ELF-1 (cell line): ENCODE results near the gene UBXN10.

ENCODE experiments used
- DNase-seq: peaks from one replicate; pipeline ENCODE4 v3.0.0-alpha.2; 2016; ENCODE audit warnings: low read depth, low spot score

Gene UBXN10

DNA sequence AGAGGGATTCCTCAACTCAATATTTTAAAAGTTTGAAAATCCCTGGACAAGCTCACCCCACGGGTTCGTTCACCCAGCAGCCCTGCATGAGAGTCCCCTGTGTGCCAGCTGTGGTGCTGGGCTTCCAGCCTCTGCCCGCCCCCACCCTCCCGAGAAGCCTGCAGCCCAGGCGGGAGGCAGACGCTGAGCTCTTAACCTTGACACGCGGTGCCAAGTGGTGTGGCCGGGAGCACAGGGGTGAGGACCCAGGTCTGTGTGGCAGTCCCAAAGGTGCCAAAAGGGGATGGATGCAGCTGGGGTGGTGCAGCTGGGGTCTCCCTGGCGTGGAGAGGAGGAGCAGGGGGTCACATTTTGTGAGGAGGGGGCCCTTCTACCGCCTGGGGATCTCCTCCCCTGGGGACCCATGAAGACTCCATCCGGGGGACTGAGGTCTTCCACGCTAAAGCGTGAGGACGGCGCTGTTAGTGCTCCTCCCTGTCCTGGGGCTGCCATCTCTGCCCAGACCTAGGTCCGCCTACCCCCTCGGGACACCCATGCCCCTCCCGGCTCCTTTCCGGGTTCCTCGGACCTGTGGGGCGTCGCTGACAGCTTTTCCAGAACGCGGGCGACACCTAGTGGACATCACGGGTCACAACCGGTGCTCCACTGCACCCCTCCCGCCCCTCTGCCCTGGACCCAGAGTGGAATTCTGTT is 33.8 kb upstream of the UBXN10 start:
- peak; percentile 93 for DNase-seq

DNA sequence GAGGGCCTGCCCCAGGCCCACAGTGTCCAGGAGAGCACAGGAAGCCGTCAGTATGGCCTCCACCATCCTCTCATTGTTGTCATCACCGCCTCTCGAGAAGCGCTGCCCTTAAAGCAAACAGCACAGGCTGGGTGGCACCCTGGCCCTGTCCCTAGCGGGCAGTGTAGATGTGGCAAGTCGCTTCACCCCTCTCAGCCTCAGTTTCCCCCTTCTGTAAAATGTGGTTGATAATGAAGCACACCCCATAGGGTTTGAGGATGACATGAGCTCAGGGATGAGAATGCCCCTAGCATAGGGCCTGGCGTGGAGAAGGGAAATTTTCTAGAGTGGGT is 33.3 kb upstream of the UBXN10 start:
- no peak for DNase-seq

DNA sequence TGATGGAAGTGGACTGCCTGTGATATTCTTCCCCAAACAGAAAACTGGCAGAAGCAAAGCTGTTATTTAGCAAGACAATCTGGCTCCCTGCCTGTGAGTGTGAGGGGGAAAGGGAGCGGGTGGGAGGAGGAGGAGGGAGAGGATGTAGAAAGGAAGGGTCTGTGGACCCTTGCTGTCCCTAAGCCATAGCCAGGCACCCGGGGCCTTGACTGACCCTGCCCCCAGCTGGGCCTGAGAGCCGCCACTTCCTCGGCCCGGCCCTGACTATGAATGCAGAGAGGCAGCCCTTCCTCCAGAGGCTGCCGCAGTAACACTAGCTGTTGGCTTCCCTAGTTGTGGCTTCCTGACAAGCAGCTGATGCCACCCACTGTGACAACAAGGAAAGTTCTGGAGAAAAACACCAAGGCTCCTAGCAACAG is 32.9 kb upstream of the UBXN10 start:
- DNase-seq = peak; percentile 48

DNA sequence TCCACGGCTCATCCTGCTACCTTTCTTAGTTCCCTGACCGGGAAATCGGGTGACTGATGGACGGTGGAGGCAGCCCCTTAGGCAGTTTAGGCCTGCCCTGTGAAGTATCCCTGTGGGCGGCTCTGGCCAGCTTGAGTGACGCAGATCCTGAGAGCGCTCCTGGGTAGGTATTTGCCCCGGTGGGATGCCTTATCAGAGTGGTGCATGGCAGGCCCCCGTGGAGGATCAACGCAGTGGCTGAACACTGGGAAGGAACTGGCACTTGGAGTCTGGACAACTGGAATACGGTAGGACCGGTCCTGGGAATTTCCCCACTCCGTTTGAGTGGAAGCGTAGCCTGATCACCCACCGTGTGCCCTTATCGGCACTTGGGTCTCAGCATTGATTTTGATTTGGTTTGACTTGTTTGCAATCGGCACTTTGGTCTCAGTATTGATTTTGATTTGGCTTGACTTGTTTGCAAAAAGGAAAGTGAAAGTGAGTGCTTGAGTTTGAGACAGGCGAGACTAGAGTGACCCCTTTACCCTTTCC is 31.5 kb upstream of the UBXN10 start:
- DNase-seq = no peak

DNA sequence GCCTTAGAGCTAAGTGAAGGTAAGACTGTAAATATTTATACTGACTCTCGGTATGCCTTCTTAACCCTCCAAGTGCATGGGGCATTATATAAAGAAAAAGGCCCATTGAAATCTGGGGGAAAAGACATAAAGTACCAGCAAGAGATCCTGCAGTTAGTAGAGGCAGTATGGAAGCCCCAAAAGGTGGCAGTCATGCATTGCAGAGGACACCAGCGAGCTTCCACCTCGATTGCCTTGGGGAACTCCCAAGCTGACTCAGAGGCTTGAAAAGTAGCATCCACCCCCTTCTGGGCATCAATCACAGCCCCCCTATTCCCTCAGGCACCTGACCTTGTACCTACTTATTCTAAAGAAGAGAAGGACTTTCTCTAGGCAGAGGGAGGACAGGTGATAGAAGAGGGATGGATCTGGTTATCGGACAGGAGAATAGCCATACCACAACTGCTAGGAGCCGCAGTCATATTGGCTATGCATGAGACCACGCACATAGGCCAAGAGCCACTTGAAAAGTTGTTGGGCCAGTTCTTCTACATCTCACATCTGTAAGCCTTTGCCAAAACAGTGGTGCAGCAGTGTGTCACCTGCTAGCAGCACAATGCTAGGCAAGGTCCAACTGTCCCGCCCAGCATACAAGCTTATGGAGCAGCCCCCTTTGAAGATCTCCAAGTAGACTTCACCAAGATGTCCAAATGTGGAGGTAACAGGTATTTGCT is 27.4 kb upstream of the UBXN10 start:
- no peak for DNase-seq

DNA sequence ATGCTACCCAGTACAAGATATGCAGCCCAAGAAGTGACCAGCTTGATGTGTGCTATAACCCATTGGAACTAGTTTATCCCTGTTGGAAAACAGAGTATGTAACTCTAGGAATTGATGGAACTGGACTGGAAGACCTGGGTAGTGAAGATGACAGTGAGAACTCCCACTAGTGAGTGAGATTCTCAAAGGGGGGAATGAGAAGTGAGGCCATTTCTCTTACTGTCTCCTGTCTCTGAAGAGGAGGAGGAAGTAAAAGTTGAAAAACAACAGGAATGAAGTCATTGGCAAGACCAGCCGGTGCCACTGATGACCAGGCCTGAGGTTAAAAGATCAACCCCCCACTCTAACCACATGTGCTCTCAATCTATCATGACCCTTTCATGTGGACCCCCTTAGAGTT is 25.9 kb upstream of the UBXN10 start:
- DNase-seq = no peak

DNA sequence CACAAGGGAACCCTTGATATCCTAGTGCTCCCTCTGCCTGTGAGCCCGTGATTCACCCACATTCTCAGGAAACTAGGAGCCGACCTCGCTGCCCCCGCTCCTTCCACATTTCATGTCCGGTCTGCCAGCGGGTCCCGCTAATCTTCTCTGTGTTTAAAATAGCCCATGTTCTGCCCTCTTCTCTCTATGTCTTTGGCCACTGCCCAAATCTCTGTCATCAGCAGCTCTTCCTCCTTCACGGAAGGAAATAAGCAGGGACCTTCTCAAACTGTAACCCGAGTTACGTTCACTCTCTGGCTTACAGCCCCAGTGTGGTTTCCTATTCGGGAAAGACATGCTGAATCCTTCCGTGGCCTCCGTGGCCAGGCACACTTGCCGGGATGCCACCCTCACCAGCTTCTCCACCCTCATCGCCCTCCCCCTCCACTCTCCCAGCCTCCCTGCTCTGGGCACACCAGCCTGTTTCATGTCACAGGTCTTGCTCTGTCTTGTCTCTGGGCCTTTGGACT is 21.1 kb upstream of the UBXN10 start:
- no peak for DNase-seq

DNA sequence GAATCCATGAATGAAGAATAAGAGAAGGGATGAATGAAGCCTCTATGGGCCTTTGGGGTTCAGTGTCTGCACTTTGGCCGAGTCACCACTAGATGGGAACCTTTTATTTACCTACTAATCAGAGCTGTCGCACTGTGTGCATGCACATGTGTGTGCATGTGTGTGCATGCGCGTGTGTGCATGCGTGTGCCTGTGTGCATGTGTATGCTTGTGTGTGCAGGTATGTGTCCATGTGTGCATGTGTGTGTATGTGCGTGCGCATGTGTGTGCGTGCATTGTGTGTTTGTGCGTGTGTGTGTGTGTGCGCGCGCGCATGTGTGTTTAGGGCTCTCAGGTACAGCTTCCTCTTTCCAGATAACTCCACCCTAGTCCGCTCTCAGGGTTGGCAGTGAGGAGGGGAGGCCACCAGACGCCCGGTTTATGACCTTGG is 20.4 kb upstream of the UBXN10 start:
- DNase-seq = no peak

DNA sequence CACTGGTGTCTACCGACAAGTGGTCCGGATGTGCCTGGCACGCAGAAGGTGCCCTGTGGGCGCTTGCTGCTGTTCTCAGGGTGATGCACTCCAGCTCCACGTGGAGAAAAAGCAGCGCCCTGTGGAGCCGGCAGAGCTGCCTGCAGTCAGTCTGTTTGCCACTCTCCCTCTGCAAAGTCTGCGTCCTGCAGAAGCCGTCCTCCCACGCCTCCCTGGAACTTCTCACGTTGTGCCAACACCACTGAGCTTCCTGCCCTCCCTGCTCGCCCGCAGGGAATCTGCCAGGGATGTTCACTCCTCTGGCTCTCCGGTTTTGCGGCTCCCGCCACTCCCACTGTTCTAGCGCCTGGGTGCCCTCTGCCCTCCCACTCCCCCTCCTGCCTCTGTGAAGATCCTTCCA is 19.8 kb upstream of the UBXN10 start:
- DNase-seq = no peak

DNA sequence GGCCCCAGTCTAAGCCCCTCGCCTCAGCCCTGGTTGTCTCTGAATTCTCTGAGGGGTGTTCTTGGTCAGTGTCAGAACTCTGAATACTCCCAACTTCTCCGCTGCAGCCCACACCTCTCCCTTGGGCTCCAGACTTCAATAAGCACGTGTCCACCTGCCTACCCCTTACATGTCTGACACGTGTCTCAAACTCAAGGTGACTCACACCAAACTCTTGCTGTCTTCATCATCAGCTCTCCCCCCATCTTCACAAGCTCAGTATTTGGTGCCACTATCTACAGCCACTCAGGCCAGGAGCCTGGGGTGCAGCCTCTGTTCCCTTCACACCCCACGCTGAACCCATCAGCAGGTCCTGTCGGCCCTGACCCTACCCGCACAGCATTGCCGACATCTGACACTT is 18.8 kb upstream of the UBXN10 start:
- no peak for DNase-seq

DNA sequence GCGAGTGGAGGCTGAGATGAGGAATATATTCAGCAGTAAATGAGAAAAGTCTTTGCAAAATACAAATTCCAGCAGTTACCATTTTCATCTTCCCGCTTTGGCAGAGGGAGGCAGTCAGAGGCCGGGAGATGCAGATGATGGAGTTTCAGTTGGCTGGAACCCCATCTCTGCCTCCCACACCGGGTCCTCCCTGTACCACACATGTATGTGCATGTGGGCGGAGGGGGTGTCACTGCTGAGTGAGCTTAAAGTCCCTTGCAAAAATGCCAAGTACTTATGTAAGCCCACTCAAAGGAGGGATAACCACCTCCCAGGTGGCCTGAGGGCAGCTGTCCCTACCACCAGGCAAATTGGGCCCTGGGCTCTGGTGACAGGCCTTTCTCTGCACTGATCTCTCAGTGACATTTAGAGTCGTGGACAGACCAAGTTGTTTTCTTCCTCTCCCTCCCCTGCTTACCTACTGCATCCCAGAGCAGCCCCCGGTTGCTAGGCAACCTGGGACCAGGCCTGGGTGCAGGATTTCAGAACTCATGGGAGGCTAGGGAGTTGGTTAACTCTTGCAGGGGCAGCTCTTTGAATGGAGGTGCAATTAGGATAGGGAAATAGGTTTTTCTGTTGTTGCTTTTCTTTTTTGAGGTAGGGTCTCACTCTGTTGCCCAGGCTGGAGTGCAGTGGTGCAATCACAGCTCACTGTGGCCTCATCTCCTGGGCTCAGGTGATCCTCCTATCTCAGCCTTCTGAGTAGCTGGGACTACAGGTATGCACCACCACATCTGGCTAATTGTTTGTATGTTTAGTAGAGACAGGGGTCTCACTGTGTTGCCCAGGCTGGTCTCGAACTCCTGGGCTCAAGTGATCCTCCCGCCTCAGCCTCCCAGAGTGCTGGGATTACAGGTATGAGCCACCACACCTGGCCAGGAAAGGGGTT is 17.1 kb upstream of the UBXN10 start:
- DNase-seq = peak; percentile 20

DNA sequence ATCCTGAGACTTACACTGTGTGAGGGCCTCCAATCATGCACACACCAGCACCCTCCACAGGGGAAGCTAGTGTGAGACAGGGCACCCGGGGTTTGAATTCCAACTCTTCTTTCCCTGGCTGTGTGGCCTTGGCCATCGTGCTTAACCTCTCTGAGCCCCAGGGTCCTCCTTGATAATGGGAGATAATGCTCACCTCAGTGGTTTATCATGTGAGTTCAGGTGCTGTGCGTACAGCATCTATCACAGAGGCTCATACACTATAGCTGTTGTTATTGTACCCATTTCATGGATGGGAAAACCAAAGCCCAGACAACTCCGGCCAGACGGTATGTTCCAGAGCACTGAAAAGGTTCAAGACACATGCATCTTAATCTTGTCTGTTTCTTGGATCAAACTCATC is 16.0 kb upstream of the UBXN10 start:
- DNase-seq = no peak

DNA sequence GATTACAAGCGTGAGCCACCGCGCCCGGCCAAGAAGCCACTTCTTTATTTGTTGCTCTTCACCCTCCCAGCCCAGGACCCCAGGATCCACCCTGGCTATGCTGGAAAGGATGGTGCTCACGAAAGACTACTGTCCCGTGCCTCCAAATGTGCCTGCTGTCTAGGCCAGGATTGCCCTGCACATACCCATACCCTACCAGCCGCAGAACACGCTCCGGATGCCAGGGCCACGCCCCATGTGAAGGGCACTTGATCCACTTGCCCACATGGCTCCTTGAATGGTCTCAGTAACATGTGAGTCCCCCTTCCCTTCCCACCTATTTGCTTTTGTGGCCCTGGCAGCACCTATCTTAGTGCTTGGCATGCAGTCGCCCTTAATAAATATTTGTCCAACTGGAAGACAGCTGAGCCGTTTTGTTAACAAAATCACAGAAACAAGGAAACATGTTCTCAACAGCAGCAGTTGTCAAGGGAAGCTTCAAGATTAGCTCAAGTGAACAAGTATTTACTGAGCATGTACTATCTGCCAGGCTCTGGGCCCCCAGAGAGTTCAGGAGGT is 13.8 kb upstream of the UBXN10 start:
- no peak for DNase-seq

DNA sequence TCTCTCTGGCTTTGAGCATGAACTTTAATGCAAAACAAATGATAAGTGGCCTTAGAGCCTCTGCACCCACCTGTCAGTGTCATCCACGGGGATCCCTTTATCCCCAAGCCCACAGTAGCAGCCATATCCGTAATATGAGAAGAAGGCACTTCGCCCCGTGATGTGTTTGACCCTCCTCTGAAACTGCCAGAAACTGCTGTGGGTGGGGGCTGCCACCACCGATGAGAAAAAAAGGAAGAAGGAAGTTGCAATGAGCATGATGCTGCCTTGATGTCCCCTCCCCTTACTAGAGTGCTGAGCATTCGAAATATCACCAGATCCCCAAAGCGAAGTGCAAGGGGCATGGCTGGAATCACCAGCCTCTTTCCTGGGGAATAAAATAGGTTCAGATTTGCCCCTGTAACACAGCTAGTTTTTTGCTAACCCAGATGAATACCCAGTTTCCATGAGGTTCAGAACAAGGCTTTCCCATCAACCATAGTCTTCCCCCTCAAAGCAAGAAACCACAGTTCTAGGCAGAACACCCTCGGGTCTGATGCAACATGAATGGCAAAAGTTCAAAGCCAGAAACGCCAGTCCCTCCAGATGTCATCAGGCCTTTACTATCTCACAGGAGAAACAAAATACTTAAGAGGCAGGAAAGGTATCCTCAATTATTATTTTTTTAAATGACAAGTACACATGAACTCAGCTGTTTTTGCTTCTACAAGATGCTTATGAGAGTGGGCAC is 10.8 kb upstream of the UBXN10 start:
- no peak for DNase-seq

DNA sequence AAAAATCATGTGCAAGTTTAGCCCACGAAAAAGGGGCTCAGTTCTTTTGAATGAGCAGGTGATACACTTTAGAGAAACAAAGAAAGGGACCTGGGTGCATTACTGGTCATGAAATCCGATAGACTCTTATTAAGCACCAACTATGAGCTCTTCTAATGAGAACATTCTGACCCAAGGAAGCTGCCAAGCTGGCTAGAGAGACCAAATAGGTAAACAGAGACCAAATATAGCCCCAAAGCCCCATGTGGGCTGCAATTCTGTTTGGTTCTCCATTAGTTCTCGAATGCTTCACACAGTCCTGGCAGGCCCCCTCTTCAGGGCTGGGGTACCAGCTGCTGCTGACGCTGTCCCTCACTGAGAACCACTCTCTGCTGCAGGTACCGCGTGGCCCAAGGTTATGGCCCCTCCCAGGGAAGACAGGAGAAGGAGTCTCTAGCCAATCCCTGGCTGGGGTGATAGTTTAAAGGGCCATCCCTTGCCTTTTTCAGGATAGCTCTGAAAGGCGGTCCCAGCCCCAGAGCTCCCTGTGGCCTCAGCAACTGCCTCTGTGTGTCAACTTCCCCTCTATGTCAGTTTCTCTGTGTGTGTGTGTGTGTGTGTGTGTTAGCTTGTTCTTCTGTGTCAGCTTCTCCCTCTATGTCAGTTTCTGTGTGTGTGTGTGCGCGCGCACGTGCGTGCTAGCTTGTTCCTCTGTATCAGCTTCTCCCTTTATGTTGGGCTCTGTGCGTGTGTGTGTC is 7.1 kb upstream of the UBXN10 start:
- DNase-seq = no peak

DNA sequence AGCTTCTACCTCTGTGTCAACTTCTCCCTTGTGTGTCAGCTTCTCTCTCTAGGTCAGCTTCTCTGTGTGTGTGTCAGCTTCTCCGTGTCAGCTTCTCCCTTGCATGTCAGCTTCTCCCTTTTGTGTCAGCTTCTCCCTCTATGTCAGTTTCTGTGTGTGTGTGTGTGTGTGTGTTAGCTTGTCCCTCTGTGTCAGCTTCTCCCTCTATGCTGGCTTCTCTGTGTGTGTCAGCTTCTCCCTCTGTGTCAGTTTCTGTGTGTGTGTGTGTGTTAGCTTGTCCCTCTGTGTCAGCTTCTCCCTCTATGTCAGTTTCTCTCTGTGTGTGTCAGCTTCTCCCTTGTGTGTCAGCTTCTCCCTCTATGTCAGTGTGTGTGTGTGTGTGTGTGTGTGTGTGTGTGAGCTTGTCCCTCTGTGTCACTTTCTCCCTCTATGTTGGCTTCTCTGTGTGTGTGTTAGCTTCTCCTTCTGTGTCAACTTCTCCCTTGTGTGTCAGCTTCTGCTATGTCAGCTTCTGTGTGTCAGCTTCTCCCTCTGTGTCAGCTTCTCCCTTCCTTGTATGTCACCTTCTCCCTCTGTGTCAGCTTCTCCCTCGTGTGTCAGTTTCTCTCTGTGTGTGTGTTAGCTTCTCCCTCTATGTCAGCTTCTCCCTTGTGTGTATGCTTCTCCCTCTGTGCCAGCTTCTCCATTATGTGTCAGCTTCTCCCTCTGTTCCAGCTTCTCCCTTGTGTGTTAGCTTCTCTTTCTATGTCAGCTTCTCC is 6.3 kb upstream of the UBXN10 start:
- no peak for DNase-seq

DNA sequence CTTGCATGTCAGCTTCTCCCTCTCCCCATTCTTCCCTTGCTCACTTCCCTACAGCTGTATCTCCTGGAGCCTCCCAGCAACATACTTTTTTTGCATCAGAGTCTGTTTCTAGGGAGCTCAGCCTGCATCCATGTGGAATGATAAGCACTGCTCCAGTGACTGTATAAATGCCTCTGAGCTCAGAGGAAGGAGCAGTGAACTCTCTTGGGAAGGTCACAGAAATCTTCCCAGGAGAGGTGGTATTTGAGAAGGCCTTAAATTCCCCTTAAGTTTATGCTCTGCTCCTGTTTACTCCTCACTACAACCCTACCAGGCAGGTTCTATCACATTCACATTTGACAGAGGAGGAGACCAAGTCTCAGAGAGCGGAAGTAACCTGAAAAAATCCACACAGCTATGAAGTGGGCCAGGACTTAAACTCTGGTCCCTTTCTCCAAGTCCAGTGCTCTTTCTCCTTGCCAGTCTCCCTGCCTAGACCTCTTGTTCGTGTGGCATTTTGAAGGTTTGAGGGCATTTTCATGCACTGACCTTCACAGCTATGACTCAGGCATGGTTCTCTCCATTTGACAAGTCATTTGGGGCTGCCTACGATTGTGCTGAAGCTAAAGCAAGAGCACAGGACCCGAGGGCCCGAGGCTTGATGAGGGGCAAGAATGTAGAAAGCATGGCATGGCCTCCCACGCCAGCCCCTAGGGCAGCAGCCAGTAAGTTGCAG is 5.6 kb upstream of the UBXN10 start:
- no peak for DNase-seq

DNA sequence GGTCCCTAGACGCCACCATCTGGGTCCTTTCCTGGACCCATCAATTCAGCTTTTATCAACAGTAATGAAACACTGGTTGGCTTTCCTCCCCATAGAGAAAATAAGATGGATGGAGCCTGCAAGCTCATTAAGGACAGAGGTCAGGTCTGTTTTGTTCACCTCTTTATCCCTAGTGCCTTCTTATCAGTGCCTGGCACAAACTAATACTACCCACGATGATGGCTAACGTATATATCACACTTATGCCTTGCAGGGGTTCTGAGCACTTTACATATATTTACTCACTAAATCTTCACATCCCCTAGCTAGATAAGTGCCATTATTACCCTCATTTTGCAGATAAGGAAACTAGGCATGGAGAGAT is 5.1 kb upstream of the UBXN10 start:
- no peak for DNase-seq

DNA sequence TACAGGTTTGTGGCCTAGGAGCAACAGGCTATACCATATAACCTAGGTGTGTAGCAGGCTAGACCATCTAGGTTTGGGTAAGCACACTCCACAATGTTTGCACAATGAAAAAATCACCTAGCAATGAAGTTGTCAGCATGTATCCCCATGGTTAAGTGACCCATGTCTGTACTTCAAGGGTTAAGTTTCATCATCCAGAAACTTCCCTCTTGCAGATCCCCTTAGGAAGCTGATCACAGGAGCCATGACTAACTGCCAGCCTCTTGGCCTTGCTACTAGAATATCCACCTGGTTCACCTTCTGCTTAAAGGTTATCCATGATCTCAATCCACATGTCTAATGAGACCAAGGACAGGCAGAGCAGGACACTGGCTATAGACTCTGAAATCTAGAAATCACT is 3.5 kb upstream of the UBXN10 start:
- no peak for DNase-seq
